Measurements from ENCODE around the gene ATP6AP1. TPM values are rescaled to one million over a fixed set of nuclear protein-coding genes. Genes with fewer than 3 reads are reported as not detected.

The ATP6AP1 gene
- total and polyA plus RNA-seq, 9 of the 15 experiments (the other 6 are each of a cell fraction or from before 2014, with no cell fraction given): 8.3 to 90.5 (median 52.9) TPM

DNA sequence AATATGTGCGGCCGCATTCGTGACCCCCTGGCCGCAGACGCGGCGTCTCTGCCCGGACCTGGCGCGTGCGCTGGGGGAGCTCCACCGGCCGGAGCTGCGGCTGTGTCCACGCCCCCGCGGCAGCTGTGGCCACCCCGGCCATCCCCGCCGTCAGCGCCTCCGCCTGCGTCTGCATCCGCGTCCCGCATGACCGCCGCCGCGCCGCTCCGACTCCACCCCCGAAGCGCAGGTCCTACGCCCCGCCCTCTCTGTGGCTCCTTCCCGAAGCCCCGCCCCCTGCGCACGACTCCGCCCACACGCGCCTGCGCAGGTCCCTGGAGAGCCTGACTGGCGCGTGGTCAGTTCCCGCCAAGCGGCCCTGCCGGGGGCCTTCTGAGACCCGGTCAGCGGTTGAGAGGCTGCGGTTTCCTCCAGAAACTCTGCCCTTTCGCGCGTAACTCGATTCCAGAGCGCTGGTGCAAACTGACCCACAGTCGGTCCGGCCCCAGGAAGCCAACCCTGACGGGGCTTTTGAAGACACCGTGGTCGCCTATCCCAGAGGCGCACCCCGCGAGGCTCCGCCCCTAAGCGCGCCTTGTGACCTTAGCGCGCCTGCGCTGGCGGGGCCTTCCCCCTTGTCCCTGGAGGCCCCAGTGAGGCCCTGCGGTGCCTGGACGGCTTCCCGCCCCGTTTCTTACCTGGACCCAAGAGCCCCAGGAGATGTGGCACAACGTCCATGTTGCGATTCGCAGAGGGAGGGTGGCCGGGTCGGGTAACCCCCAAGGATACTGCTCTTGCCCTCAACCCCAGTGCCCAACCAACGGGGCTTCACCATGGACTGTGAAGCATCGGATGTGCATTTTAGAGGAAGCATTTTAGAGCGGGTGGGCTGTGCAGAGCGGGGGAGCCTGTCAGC lies 50.5 kb downstream of the ATP6AP1 start, which contains the start of gene LAGE3 (continued):
- no peak for TF ChIP-seq KDM5B (IDR thresholded peaks at IDR 0.05; ENCODE audit: insufficient replicate concordance, low read depth, low read length)
- no peak for TF ChIP-seq XRCC5 (IDR thresholded peaks at IDR 0.05; ENCODE audit: low read depth, low read length)
- TF ChIP-seq ZBED1 (IDR thresholded peaks at IDR 0.05): no peak
- no peak for TF ChIP-seq KAT8 (IDR thresholded peaks at IDR 0.05; ENCODE audit: low read depth)
- TF ChIP-seq, protein P1, sequence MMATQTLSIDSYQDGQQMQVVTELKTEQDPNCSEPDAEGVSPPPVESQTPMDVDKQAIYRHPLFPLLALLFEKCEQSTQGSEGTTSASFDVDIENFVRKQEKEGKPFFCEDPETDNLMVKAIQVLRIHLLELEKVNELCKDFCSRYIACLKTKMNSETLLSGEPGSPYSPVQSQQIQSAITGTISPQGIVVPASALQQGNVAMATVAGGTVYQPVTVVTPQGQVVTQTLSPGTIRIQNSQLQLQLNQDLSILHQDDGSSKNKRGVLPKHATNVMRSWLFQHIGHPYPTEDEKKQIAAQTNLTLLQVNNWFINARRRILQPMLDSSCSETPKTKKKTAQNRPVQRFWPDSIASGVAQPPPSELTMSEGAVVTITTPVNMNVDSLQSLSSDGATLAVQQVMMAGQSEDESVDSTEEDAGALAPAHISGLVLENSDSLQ (IDR thresholded peaks at IDR 0.05): no peak
- no peak for TF ChIP-seq ZNF644 (tag; IDR thresholded peaks at IDR 0.05; ENCODE audit: low read depth)
- TF ChIP-seq TAF1 (IDR thresholded peaks at IDR 0.05; ENCODE audit: control insufficient read depth, extremely low read depth, insufficient read depth, low read length, severe bottlenecking): no peak
- no peak for TF ChIP-seq SAP30 (IDR thresholded peaks at IDR 0.05; ENCODE audit: borderline replicate concordance, insufficient read depth, low read depth, low read length, poor library complexity, severe bottlenecking)
- TF ChIP-seq, protein P2, sequence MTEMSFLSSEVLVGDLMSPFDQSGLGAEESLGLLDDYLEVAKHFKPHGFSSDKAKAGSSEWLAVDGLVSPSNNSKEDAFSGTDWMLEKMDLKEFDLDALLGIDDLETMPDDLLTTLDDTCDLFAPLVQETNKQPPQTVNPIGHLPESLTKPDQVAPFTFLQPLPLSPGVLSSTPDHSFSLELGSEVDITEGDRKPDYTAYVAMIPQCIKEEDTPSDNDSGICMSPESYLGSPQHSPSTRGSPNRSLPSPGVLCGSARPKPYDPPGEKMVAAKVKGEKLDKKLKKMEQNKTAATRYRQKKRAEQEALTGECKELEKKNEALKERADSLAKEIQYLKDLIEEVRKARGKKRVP (CRISPR knock-in tag; IDR thresholded peaks at IDR 0.05): no peak
- no peak for TF ChIP-seq TRIM24 (IDR thresholded peaks at IDR 0.05)
- TF ChIP-seq, protein P3, sequence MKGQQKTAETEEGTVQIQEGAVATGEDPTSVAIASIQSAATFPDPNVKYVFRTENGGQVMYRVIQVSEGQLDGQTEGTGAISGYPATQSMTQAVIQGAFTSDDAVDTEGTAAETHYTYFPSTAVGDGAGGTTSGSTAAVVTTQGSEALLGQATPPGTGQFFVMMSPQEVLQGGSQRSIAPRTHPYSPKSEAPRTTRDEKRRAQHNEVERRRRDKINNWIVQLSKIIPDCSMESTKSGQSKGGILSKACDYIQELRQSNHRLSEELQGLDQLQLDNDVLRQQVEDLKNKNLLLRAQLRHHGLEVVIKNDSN (CRISPR knock-in tag; IDR thresholded peaks at IDR 0.05): peak; percentile 77
- TF ChIP-seq GABPB2 (CRISPR knock-in tag; conservative IDR thresholded peaks at IDR 0.05): no peak
- peak; percentile 82 for TF ChIP-seq CREM (IDR thresholded peaks at IDR 0.05; ENCODE audit: low read depth)
- no peak for TF ChIP-seq ZNF76 (CRISPR knock-in tag; IDR thresholded peaks at IDR 0.05; ENCODE audit: borderline replicate concordance)
- TF ChIP-seq HNRNPL (IDR thresholded peaks at IDR 0.05; ENCODE audit: low read depth, low read length): no peak
- TF ChIP-seq CHD4 (IDR thresholded peaks at IDR 0.05; ENCODE audit: insufficient read depth, insufficient replicate concordance, low read depth, low read length, poor library complexity, severe bottlenecking): no peak
- no peak for TF ChIP-seq MCM7 (IDR thresholded peaks at IDR 0.05)
- peak; percentile 83; the same call in 1 of the 2 replicates for TF ChIP-seq ZBTB1 (CRISPR knock-in tag; IDR thresholded peaks at IDR 0.05; ENCODE audit: borderline replicate concordance, low read depth)
- TF ChIP-seq, protein P4, sequence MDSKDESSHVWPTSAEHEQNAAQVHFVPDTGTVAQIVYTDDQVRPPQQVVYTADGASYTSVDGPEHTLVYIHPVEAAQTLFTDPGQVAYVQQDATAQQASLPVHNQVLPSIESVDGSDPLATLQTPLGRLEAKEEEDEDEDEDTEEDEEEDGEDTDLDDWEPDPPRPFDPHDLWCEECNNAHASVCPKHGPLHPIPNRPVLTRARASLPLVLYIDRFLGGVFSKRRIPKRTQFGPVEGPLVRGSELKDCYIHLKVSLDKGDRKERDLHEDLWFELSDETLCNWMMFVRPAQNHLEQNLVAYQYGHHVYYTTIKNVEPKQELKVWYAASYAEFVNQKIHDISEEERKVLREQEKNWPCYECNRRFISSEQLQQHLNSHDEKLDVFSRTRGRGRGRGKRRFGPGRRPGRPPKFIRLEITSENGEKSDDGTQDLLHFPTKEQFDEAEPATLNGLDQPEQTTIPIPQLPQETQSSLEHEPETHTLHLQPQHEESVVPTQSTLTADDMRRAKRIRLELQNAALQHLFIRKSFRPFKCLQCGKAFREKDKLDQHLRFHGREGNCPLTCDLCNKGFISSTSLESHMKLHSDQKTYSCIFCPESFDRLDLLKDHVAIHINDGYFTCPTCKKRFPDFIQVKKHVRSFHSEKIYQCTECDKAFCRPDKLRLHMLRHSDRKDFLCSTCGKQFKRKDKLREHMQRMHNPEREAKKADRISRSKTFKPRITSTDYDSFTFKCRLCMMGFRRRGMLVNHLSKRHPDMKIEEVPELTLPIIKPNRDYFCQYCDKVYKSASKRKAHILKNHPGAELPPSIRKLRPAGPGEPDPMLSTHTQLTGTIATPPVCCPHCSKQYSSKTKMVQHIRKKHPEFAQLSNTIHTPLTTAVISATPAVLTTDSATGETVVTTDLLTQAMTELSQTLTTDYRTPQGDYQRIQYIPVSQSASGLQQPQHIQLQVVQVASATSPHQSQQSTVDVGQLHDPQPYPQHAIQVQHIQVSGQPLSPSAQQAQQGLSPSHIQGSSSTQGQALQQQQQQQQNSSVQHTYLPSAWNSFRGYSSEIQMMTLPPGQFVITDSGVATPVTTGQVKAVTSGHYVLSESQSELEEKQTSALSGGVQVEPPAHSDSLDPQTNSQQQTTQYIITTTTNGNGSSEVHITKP (IDR thresholded peaks at IDR 0.05; ENCODE audit: partially characterized antibody): peak; percentile 6

Data from K562 (cell line).